Uterus (tissue), 2 donors: Measurements from ENCODE around the gene GPX7.

ENCODE experiments used
- CTCF ChIP-seq, 4 experiments: fragments of 200-600 bp in 2 of 4; fragments of 450-650 bp in 2 of 4; sonication (generic) in 2 of 4; IDR thresholded peaks; one replicate each; pipeline ENCODE4 v1.5.1; 2016 to 2019; ENCODE audit warnings: antibody characterized with exemption in 4 of 4, mild to moderate bottlenecking in 2 of 4, moderate library complexity in 1 of 4
- POLR2A ChIP-seq, 2 donors: fragments of 450-650 bp; IDR thresholded peaks; one replicate each; pipeline ENCODE4 v1.6.1; 2016; ENCODE audit warnings: antibody characterized with exemption in 2 of 2, mild to moderate bottlenecking in 1 of 2, moderate library complexity in 1 of 2

- TF ChIP-seq CTCF (IDR thresholded peaks at IDR 0.05): no peak
- no peak for TF ChIP-seq POLR2A (IDR thresholded peaks at IDR 0.05)
These were observed 21.9 kb upstream of the GPX7 start for GRCh38 chr1:52580283-52580682.
